COR-L47 (cell line): ENCODE data around the gene SLC35F4.
"Not testable (repeated sequence)": the region's sequence is repeated elsewhere in the genome, so short reads cannot be mapped to it uniquely, and the experiment has no call there.

Experiments used
- DNase-seq: peaks from one replicate; lab custom pipeline; 2025; lab: John Stamatoyannopoulos, UW

Gene SLC35F4

GRCh38 chr14:57865403-57866198 lies at the start of gene SLC35F4:
Gene SLC35F4 (minus strand): TSS chr14:57866092.
- DNase-seq = peak; percentile 45

- no peak for DNase-seq
Observed at GRCh38 chr14:57909626-57910025, 43.7 kb upstream of the SLC35F4 start.

GRCh38 chr14:57903954-57904353 lies 38.1 kb upstream of the SLC35F4 start:
- no peak for DNase-seq

- no peak for DNase-seq
Observed at GRCh38 chr14:57898837-57899572, 33.1 kb upstream of the SLC35F4 start.

GRCh38 chr14:57897144-57897748 lies 31.4 kb upstream of the SLC35F4 start:
- DNase-seq = no peak

GRCh38 chr14:57889245-57889644 lies 23.4 kb upstream of the SLC35F4 start:
- DNase-seq = no peak

GRCh38 chr14:57884175-57884574 lies 18.3 kb upstream of the SLC35F4 start:
- DNase-seq = no peak

GRCh38 chr14:57883061-57883460 lies 17.2 kb upstream of the SLC35F4 start:
- no peak for DNase-seq

GRCh38 chr14:57879516-57879915 lies 13.6 kb upstream of the SLC35F4 start:
- DNase-seq = no peak

- no peak for DNase-seq
Observed at GRCh38 chr14:57875985-57876384, 10.1 kb upstream of the SLC35F4 start.

GRCh38 chr14:57875296-57875695 lies 9.4 kb upstream of the SLC35F4 start:
- no peak for DNase-seq

- peak; percentile 28 for DNase-seq
Observed at GRCh38 chr14:57871459-57872080, 5.7 kb upstream of the SLC35F4 start.

- DNase-seq = no peak
Observed at GRCh38 chr14:57870686-57871457, 5.0 kb upstream of the SLC35F4 start.

- DNase-seq = no peak
Observed at GRCh38 chr14:57869617-57870016, 3.7 kb upstream of the SLC35F4 start.

- no peak for DNase-seq
Observed at GRCh38 chr14:57866199-57866705, 360 bp upstream of the SLC35F4 start.

- DNase-seq = no peak
Observed at GRCh38 chr14:57865066-57865402, 858 bp downstream of the SLC35F4 start.

GRCh38 chr14:57864659-57865058 lies 1.2 kb downstream of the SLC35F4 start:
- DNase-seq = no peak

- no peak for DNase-seq
Observed at GRCh38 chr14:57863471-57863870, 2.4 kb downstream of the SLC35F4 start.

GRCh38 chr14:57855666-57856065 lies 10.2 kb downstream of the SLC35F4 start:
- DNase-seq = not testable (repeated sequence)

GRCh38 chr14:57854571-57854970 lies 11.3 kb downstream of the SLC35F4 start:
- DNase-seq = no peak

GRCh38 chr14:57851354-57851753 lies 14.5 kb downstream of the SLC35F4 start:
- no peak for DNase-seq

- DNase-seq = no peak
Observed at GRCh38 chr14:57848786-57849185, 17.1 kb downstream of the SLC35F4 start.
